Bone marrow (tissue), 2 donors: ENCODE data around the gene SH3RF3.

ENCODE experiments used
- DNase-seq, 2 donors: peaks; one replicate each; lab custom pipeline; 2025; lab: John Stamatoyannopoulos, UW

Gene SH3RF3

DNA sequence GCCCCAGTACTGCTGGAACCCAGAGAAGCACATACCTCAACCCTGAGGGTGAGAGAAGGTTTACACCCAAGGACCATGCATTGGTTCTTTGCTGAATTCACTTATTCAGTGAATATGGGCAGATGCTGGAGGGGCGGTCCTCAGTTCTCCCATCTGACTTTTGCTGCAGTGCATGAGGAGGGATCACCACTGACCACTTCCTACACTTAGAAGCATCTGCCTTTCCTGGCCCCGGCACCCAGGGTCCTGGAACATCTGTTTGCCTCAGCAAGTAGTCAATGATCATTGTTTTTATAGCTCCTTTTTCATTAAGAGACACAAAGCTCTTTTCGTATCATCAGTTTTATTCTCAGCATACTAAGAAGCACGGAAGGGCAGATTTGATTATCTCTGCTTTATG is 211.4 kb downstream of the SH3RF3 start:
- DNase-seq, result no peak

DNA sequence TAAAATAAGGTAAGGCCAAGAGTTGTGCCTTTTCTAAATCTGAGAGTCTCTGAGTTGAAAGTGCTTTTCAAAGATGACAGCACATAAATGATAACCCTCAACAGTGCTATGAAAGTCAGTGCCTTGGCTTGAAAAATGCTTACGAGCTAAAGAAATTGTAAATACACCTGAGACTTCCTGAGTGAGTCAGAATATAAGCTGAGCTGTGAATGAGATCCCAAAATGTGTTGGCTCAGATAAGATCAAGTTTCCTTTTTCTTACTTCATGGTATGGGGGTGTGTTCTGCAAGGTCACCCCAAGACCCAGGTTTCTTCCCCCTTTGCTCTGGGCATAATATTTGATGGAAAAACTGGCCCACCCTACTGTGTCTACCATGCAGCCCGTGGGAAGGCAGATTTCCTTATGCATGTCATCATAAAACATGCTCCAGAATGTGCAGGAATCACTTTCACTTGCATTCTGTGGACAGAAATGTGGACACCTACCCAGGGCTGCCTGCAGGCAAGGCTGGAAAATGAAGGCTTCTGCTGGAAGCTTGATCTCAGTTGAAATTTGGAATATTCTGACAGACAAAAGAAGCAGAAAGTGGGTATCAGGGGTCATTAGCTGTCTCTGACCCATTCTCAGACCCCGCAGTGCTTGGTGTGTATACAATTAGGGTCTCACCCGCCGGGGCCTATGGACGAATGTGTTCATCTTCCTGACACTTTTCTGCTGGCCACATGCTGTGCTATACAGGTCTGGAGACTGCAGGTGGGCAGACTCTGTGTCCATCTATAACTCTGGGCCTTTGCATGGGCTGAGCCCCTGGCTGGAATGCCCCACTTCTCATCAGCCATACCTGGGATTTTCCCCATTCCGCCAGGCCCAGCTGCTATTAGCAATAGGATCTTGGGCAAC is 212.6 kb downstream of the SH3RF3 start:
- no peak for DNase-seq

DNA sequence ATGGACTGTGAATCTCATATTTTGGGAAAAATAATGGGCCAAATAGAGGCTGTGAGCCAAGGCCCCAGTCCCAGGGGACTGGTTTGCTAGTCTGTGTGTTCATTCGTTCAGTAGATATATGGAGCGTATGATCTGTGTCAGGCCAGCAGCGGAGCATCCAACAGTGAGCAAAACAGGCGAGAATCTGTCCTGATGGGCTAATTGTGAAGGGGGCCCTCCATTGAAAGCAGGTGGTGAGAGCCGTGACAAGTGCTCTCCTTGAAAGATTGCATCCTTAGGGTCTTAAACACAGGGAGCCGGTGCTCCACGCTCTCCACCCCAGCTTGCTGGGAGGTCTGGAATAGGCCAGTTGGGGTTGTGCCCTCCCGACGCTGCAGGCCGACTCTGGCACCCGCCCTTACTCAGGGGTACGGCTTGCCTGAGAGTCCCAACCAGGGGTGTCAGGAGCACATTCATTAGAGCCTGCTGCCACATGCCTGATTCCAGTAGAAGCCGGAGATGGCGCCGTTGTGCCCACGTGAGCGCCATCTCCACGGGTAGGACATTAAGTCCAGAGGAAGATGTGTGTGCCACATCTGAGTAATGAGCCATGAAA is 213.3 kb downstream of the SH3RF3 start:
- DNase-seq, result no peak

DNA sequence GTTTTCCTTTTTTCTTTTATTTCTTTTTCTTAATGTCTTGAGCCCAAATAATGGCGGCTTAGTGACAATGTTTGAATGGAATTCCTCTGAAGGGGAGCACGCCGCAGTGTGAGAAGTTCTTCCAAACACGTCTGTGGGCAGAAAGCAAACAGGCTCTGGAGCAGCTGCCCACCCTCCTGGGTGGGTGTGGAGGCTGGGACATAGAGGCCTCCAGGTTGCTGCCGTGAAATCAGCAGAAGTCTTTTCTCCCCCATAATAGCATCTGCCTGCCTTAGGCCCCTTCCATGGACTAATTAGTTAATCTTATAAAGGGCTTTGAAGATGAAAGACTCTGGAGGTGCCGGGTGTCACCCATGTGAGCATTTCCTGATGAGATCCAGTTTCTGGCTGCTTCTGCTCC is 213.9 kb downstream of the SH3RF3 start:
- no peak for DNase-seq

- DNase-seq, result no peak
Observed at GRCh38 chr2:109343460-109343859, 214.5 kb downstream of the SH3RF3 start.

DNA sequence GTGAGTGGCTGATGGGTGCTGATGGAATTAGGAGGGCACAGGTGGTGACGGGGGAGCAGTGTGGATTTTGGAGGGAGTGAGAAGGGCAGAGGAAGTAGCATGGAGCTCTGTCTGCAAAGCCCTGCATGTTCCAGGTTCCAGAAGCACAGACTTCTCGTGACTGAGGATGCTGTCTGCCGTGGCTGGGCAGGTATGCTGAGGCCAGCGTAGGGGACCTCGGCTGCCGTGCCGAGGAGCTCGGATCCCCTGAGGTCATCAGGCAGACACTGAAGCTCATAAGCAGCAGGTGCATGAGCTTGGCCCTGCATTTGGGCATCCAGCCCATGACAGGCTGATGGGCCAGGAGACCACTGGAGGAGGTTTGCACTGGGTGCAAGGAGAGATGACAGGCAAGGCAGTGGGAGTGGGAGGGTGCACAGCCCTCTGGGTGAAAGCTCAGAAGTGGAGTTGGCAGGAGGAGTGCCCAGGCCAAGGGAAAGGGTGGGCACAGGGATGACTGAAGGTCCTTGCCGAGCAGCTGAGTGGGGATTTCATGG is 215.3 kb downstream of the SH3RF3 start:
- DNase-seq, result no peak

GRCh38 chr2:109345091-109345490 is 216.1 kb downstream of the SH3RF3 start:
- no peak for DNase-seq

DNA sequence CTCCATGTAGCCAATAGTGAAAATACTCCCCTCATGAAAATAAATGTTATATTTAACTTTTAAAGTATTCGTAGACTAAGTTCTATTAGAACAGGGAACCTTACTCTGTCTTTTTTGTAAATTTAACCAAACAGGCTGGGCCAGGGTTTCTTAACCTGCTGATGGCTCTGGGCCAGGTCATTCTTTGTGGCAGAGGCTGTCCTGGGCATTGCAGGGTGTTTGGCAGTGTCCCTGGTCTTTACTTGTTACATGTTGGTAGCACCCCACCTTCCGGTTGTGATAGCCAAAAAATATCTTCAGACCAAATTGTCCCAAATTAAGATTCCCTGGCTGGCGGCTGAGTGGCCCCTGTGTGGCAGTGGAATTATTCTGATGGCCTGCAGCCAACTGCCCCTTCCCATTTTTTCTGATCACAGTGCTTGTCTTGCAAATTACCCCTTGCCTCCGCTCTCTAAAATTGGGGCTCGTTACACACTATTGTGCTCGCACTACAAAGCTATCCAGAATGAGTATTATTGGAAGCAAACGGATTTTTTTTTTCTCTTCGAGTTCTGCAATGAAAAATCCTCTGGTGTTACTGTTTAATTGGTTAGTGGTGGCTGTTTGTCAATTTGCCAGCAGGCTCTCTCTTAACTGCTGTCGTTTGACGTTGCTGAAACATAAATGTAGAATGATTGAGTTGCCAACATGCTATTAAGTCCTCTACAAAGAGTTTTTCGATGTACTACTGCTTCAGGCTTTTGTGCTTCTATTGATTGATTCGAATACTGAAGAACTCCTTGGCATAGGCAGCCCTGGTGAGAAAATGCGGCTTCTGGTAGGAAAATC is 216.9 kb downstream of the SH3RF3 start:
- DNase-seq, result no peak

GRCh38 chr2:109346601-109347228 is 217.7 kb downstream of the SH3RF3 start:
- no peak for DNase-seq

DNA sequence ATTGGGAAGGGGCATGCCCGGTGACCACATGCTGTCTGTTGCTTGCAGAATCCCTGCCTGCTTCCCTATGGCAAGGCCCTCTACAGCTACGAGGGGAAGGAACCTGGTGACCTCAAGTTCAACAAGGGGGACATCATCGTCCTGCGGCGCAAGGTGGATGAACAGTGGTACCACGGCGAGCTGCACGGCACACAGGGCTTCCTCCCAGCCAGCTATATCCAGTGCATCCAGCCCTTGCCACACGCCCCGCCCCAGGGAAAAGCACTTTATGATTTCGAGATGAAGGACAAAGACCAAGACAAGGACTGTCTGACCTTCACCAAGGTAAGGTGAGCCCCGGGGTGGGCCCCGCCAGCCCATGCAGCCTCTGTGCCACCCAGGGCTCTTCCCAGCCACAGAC is 218.6 kb downstream of the SH3RF3 start:
- DNase-seq, result no peak

DNA sequence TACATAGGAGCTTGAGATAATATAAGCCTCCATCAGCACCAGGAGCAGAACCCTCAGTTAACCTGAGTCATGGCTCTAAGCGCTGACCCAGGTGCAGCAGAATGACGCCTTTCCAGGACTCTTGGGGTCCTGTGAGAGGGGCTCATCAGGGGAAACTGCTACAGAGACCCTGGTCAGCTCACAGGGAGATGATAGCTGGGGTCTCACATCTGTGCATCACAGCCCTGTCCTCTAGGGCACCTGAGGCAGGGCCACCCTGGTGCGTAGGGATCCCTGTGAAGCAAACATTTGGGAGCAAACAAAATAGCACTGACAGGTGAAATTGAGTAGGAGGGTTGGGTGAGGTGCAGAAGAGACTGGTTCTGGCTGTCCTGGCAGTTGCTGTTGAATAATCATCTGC is 219.2 kb downstream of the SH3RF3 start:
- DNase-seq, result no peak

- DNase-seq, result peak in 1 of 2 donors; percentile 77
Observed at GRCh38 chr2:109348671-109349502, 219.9 kb downstream of the SH3RF3 start.

DNA sequence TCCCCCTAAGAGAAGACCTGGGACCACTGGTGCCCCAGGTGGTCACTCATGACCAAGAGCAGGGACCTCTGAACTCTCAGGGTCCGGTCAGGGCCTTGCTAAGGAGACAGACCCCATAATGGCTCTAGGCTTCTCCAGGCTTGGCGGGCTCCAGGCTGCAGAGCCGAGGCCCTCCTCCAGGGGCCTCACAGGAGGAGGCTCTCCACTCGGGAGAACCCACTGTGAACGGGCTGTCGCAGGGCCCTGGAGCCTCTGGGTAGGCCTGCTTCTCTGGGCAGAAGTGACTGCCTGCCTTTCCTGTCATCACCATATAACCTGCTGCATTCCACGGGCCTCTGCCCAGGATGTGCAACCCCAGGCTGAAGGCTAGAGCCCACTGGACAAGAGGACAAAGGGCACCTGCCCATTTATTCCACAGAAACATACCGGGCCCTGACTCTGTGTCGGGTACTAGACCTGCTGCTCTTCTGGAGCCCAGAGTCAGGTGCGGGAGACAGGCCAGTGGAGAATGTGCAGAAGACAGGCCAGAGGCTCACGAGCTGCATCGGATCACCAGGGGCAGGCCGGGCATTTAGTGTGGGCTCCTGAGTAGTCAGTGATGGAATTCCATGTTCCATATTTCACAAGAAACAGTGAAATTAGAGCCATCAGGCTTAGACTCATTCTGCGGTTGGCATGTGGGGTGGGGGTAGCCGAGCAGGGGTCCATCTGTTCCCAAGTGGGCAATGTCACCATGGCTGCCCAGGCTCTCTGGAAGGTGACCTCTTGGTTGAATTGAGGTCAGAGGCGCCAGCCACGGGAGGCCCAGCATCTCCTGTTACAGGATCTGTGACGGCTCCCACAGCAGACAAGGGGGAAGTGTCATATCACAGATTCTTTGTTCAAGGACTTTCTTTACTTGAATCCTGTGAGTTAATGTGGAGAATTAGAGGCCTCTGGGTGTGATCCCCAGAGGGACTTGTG is 220.8 kb downstream of the SH3RF3 start:
- no peak for DNase-seq

- DNase-seq, result no peak
Observed at GRCh38 chr2:109350526-109350925, 221.5 kb downstream of the SH3RF3 start.

- no peak for DNase-seq
Observed at GRCh38 chr2:109351164-109351756, 222.3 kb downstream of the SH3RF3 start.

DNA sequence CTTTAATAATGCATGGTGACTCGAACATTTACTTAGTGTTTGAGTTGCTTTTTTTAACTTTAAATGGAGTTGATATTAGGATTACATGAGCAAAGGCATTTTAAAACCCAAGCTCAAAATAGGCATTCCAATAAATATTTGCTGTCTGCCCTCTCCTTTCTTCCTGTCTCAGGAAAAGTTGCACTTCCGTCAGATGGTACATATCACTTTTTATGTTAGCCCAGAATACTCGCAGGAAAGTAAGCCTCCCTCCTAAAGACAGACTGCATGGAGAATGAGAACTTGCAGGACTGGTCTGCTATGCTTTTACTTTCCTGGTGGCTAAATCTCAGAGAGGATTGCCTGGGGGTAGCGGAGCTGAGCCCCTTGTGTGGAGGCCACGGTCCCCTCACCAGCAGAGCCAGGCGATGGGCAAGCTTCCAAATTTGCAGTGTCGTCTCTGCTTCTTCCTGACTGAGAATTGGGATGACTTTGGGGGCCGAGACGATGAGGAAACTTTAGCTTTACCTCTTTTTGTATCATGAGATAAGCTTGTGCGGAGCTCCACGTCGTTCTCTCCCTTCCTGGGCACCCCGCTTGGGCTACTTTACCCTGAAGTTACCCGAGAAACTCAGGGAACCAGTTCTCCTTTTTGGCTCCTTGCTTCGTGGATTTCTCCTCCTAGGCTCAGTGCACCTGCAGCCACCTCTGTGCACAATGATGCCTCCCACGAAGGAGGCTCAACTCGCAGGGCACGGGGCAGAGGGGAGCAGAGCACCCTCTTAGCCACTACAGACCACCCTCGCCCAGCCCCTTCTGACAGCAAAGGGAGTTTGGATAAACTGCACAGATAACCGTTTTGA is 223.3 kb downstream of the SH3RF3 start:
- DNase-seq, result no peak

GRCh38 chr2:109352898-109353689 is 224.1 kb downstream of the SH3RF3 start:
- DNase-seq, result no peak
